CD4-positive, alpha-beta T cell treated with Interleukin-1 beta for 1 hour (primary cell): Measurements from ENCODE around the gene CES2.

ENCODE experiments used
- DNase-seq, 2 donors: peaks; one replicate each; pipeline ENCODE4 v3.0.0-alpha.2; 2020 to 2022

CES2 gene

DNA sequence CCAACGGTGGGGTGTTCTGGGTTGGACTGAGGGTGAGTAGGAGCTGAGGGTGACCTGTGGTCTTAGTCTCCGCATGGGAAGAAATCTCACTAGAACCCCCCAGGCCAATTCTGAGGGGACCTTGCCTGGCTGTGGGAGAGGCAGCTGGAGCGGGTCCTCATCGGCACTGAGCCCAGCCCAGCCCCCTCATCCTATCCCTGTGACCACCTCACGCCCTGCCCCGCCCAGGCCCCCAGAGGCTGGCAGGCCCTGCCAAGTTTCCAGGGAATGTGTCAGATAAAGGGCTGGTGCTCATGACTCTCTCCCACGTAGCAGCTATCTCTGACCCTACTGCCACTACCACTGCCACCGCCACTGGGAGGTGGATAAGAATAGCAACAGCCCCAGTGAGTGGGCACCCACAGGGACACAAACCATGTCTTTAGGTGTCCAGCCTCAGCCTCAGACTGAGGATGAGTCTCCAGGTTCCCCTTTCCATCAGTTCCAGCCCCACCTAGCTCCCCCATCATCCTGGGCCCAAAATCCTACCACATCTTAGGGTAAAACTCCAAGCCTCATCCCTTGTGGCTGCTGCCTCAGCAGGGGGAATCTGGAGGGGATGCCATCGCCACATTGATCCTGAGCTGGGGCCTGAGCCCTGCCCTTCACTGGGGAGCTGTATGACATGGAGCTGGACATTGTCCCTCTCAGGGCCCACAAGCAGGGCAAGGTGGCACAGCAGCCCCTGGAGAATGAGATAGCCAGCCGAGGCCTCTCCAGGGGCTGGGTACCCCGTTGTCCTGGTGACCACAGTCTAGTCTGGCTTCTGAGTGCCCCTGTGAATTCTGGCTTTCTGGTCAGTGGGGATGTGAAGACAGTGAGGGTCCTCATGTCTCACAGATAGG is 31.5 kb upstream of the CES2 start:
- DNase-seq: no peak

DNA sequence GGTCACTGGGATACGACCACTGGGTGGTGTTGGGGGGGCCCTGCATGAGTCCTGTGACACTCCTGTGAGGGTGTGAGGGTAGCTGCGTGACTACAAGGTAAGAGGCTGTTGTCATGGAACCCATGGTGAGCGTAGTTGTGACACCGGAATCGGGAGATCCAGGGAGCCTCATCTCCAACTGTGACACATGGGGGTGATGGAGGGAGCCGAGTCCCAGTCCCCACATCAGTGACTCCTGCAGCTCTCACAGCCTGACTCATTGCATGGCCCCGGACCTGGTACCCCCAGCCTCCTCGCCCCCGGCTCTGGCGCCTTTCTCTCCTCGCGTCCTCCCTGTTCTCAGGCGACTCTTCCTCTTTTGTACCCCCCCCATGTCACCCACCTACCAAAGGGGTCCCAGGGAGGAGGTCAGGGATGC is 30.9 kb upstream of the CES2 start:
- DNase-seq: no peak

DNA sequence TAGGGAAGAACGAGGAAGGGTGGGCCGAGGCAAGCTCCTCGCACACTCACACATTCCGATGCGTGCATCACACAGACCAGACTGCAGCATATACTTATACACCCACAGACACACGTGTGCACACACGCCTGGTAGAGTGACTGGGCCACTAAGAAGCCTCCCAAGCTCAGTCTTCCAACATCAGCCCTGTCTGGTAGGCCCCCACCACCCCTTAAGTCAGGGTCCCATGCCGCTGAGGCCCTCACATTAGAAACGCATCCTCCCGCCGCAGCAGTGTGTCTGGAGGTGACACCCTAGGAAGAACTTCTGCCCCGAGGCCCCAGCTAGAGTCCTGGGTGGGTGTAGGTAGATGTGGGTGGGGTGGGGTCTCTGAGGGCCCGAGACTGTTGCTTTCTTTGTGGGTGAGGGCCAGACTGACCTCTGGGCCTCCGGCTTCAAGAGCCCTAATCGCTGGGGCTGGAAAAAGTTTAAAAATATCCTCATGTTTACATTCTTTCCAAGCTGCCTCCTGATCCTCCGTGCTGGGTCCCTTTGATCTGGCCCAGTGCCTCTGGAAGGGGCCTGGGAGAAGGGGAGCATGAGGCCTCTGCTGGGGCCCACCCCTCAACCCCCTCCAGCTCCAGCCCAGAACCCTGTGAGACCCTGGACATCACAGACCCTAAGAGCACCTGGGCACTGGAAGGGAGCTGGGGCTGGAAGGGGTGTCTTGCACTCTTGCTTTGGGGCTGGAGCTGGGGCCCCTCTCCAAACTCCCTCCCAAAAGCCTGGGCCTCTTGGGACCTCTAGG is 30.3 kb upstream of the CES2 start:
- DNase-seq: no peak

DNA sequence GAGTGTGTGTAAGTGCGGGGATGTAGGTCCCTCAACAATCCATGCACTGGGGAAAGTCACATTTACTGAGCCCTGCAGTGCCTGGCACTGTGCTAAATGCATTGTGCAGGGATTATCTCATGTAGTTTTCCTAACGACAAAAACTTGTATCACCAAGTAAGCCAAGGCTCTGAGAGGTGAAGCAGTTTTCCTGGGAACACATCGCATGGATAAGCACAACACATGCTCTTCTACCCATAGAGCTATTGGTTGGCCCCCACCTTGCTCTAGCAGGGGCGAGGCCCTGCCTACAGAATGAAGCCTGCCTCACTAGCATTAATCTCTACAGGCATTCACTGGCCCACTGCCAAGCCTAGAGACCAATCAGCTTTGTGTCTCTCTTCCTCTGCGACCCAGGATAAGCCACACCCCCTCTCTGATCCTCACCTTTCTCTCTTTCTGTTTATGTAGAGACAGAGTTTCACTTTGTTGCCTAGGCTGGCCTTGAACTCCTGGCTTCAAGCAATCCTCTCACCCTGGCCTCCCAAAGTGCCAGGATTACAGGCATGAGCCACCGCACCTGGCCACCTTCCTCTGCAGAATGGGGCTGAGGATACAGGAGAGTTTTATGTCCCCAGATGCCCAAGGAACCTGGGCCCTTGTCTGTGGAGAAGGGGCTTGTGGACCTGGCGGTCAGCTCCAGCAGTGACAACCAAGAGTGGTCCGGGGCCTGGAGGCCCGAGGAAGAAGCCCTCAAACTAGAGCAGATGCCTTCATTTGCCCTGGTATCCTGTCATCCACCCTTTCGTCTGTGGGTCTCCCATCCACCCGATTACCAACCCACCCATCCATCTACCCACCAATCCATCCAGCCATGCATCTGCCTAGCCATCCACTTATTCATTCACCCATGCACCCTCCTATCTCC is 29.4 kb upstream of the CES2 start:
- DNase-seq: peak; percentile 33 to 43

DNA sequence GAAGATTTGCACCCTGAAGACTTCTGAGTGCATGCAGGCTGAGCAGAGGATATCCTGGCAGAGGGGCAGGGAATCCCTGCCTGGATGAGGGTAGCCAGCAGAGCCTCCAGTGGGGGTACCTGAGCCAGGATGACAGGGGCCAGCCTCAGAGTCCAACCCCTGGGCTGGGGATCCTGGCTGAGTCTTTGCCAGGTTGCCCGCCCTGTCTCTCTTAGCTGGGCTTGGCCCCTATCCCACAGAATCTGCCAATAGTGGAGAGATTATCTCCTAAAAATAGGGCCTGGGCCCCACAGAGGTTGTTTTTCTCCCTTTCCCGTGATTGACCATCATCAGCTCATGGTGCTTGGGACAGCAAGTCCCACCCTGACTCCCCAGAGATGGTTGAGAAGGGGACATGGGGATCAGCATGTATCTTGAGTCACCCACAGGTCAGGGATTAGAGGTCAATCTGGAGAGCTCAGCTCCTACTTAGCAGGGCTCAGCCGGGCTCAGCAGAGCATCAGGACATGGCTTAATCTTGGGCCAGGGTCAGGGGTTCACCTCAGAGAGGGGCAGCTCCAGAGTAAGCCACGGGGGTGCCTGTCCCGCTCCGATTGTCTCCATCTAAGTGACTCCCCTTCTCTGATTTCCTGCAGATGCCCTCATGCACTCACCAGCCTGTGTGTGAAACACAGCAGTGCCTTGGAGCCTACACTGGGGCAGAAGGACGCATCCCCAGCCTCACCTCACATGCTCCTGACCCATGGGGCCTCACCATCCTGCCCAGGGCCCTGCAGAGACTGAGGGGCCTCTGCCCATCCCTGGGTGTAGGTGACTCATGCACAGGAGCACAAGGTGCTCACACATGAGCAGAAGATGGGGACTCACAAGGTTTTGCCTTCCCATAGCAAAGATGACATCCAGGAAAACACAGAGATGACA is 28.1 kb upstream of the CES2 start:
- DNase-seq: no peak

DNA sequence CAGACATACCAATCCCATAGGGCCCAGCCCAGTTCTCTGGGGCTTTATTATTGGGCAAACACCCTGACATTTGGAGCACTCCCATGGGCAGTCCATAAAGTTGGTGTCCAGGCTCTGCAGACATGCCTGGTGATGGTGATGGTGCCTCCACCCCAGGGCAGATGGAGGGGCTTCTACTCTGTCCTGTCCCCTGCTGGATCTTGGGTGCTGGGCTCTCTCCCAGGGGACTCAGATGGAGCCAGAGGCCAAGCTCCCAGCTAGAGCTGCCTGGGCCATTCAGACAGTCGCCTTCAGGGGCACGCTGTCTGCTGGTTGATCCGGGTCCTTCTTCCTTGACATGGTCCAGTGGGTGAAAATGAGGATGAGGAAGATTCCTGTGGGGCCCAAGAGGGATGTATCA is 27.2 kb upstream of the CES2 start:
- DNase-seq: no peak

DNA sequence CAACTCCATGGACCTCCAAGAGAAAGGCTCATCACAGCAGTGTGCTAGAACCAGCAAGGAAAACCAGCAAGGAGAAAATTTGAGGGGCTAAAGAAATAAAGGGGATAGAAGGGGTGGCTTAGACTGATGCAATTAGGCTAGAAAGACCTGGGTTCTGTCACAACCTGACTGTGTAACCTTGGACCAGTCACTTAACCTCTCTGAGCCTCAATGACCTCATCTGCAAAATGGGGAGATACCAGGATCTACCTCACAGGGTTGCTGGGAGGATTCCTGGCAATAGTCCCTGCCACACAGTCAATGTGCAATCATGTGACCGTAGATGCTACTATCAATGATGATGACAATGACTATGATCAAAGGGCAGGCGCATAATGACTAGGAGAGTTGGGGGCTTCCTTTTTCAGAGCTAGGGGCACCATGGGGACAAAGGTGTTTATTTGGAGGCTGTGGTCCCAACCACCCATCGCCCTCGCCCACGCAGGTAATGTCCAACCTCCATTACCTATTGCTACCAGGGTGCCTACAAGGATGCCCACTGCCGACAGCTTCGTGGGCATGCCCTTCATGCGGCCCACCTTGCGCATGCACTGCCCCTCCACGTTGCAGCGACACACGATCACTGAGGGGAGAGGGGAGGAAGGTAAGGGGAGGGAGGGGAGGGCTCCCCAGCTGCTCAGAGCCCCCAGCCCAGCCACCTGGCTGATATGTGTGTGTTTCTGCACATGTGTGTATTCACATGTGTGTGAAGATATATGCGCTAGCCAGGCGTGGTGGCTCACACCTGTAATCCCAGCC is 26.4 kb upstream of the CES2 start:
- DNase-seq: no peak

DNA sequence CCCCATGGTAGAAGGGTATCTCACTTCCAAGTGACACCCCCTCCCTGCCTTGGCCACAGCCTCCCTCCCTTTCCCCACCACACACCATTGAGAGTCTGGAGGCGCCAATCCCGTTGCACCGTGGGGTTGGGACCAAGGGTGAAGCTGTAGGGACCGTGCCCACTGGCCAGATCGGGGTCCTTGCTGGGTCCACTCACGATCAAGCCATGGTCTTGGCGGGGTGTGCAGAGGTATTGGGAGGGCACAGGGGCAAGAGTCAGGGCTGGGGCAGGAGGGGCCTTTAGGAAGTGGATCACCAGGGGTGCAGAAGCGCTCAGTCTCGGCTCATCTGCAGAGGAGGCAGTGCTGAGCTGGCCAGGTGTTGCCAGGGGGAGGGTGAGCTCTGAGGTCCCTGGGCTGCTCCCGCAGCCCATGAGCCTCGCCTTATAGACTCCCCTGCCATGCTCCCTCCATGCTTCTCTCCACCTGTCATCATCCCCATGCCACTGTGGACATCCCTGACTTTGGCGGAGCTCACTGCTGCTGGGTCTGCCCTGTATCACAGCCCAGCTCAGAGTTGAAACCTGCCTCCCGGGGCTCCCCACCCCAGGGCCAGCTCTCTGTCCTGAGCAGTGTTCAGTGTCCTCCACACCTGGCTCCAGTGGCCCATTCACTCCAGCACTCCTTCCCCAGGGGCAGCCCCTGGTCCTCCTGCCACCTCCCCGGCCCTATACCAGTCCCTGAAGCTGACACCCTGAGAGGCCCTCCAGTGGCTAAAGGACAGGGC is 25.0 kb upstream of the CES2 start:
- DNase-seq: no peak

DNA sequence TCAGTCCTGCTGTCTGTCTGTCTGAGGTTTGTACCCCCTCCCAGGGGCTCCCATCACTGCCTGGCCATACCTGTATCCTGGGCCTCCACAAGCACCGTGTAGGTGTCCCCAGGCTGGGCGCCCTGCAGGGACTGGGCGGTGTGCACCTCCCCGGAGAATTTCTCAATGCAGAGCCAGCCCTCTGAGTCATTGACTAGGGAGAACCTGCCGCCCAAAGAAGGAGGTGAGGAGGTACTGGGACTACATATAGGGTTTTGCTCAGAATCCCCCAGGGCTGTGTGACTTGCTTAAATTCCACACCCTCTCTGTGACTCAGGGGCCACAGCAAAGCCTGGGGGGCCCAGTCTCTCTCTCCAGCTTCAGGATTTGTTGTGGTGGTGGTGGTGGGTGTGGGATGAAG is 24.2 kb upstream of the CES2 start:
- no peak for DNase-seq

DNA sequence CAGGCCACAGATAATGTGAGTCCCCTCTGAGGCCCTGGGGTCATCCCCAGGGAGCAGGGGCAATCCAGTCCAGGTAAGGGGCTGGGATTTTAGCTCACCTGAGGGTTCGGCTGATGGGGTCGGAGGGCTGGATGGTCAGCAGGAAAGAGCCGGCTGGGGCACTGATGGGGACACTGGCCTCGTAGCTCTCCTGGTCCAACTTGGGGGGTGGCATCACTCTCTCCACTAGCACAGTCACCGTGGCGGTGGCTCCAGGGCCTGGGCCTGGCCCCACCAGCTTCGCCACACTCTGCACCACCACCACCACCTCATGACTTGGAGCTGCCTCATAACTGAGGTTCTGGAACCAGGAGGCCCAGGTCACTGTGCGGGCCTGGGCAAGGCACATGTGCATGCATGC is 23.5 kb upstream of the CES2 start:
- no peak for DNase-seq

DNA sequence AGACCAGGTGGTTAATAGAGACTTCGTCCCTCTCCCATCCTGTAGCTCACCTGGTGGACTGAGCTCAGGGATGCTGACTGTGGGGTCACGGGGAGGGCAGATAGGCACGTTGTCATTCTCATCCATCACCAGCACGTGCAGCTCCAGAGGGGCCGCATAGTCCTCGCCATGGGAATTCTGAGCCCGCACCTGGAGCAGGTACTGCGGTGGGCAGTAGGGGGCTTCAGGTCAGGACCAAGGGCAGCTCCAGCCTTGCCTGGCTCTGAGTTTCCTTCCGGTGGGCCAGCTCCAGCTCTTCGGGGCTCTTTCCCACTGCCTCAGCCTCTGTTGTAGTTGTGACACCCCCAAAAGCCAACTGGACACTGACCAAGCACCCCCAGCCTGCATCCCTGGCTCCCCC is 22.2 kb upstream of the CES2 start:
- no peak for DNase-seq

DNA sequence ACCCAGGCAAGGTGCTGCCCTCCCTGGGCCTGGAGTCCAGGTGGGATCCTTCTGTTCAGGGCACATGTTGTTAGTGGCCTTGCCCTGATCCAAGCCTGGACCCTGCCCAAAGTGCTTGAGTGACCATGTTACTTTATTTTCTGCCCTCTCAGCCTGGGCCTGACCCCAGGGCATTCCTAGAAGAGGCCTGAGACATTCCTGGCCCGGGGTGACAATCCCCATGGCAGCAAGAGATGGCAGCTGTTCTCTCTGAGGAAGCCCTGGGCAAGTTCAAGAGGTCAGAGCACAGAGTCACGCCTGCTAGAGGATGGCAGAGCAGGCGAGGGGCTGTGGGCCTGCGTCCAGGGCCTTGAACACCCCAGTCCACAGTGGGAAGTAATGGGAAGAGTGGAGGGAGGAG is 21.6 kb upstream of the CES2 start:
- DNase-seq: no peak

DNA sequence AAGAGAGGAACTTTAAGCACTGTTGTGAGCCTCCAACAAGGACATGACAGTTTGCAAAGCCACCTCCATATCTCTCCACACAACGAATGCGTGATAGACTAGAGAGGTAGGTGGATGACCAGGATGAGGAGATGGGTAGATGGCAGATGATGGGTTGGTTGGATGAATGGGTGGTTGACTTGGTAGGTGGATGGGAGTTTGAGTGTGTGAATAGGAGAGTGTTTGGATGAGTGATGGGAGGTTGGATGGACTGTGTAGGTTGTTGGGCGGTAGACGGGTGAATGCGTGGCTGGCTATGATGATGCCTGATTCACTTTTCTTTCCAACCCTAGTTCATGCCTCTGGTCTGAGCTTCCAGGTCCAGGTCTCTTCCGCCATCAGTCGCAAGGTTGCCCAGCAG is 20.8 kb upstream of the CES2 start:
- no peak for DNase-seq

DNA sequence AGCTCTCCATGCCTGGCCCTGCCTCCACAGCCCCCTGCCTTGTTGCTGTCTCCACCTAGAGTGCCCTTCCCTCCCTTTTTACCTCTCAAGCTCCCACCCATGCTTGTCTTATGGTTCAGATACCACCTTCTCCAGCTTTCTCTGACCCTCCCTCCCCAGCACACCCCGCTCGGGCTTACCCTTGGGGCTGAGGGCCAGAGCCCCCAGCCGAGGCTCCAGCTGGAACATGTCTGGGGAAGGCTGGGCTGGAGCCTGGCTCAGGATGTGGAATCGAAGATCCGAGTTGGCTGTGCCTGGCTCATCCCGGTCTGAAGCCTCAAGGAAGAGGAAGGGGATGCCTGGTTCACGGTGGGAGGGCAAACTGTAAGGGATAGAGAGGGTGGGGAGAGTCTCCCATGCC is 20.3 kb upstream of the CES2 start:
- DNase-seq: no peak

DNA sequence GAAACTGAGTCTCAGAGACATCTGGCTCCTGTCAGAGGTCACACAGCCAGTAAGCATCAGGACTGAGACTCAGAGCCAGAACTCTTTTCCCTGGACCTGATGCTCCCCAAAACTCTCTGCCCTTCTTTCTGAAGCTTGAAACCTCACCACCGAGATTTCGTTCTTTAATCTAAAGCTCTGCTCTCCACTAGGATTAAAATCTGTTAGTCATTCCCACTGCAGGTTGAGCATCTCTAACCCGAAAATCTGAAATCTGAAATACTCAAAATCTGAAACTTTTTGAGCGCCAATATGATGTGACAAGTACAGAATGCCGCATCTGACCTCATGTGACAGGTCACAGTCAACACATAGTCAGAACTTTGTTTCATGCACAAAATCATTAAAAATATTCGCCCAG is 18.8 kb upstream of the CES2 start:
- DNase-seq: no peak

DNA sequence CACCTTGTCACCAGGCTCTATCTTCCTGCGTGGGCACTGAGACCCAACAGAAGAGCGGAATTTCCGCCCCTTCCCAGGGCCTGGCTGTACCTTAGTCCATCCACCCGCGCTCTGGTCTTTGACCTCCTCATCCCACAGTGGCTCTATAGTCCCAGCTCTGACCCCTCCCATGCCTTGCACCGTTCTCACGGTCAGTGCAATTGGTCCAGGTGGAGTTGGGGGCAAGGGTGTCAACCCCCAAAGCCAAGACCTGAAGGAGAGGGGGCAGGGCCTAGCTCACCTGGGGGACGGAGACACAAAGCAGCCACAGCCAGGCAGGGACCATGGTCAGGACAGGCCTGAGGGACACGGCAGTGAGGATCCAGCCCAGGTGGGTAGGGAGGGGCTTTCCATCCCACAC is 17.6 kb upstream of the CES2 start:
- no peak for DNase-seq

DNA sequence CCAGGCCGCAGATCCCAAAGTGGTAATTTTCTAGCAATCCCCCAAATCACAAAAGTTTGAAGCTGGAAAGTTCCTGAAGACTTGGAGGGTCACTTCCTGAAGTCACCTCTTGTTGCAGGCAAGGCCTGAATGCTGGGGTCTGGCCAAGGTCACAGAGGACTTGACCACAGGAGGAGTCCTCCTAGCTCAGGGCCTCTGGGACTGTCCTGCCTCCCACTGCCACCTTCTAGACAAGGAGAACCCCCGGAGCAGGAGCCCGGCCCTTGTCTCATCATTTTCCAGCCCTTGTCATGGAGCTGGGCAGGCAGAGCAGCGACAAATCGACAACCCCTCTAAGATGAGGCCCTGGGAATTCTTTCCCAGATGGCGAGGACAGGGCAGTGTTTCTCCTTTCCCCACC is 17.0 kb upstream of the CES2 start:
- DNase-seq: no peak

DNA sequence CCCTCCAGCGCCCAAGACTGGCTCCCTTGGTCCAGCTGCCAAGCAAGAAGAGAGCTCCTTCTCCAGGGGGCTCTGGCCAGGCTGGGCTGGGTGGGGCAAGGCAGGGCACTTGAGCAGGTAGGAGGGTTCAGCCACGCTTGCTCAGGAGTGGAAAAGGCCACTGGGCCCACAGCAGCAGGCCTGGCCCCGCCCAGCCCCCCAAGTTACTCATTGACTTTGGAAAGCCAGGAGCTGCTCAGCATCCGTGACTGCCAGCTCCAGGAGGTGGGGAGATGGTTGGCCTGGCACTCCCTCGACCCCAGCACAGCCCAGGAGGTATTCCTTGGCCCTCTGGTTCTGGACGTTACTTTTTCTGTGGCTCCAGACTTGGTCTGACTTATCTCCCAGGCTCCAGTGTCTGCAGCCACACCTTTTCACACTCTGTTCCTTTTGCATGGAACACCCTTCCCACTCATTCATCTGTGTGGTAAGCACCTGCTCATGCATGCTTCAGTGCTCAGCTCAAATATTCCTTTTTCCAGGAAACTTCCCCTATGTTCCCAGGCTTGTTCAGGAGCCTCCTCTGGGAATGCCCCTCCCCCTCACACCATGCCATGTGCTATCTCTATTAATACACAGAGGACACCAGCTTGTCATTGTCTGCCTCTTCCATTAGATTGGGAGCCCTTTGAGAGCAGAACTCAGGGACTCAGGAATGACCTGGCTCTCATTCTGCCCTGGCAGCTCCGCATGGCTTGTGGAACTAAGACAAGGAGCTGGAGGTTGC is 16.3 kb upstream of the CES2 start, which contains the start of gene CDH16:
TSS of gene CDH16 (minus strand) at position 83 of the 766 bp plus-strand sequence. CDS start 820 bp downstream, outside the sequence.
- DNase-seq: no peak

DNA sequence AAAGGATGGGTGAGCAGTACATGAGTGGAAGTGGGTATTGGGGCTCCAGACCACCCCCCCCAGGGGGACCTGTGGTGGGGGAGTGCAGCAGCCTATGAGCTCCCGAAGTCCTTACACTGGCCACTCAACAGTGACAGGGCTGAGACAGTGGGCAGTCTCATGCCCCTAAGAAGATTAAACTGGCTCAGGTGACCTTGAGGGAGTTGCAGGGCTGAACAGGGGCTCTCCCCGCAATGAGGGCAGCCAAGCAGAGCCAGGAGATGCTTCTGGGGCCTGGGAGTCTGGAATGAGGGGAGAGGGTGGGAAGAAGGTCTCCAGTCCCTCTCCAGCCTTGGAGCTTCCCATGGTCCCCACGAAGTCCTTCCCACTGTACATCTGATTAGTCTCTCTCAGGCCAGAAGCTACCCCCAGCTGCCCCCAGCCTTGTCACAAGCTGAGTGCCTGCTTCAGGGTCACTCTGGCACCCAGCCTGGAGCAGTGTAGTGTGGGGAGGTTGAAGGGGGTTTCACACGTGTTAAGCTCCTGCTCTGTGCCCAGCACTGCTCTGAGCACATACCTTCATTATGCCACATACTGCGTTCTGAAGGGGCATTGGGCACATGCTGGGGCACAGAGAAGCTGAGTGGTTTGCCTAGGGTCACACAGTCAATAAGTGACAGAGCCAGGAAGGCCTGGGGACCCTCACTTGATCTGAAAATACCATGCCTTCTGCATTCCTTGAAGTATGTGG is 15.6 kb upstream of the CES2 start:
- no peak for DNase-seq
